Sigmoid colon (tissue), 7 donors: ENCODE measurements around the gene CD34. TPM values are rescaled to one million over a fixed set of nuclear protein-coding genes. Genes with fewer than 3 reads are reported as not detected.
A peak's percentile ranks its signal among the peaks of the same experiment; 100 is the strongest.
"Not testable (repeated sequence)": the region's sequence is repeated elsewhere in the genome, so short reads cannot be mapped to it uniquely, and the experiment has no call there.

Source experiments
- DNase-seq: peaks from one replicate; pipeline ENCODE4 v3.0.0-alpha.2; 2019
- H3K27ac ChIP-seq, 4 donors: fragments of 200-600 bp; sonication (generic); one replicate each; pipeline ENCODE4 v1.5.1; 2016 to 2019; ENCODE audit warnings: mild to moderate bottlenecking in 1 of 4
- H3K27me3 ChIP-seq, 3 donors: fragments of 200-600 bp; sonication (generic); one replicate each; pipeline ENCODE4 v1.5.1; 2019; ENCODE audit warnings: mild to moderate bottlenecking in 1 of 3
- H3K36me3 ChIP-seq, 4 donors: fragments of 200-600 bp; sonication (generic); one replicate each; pipeline ENCODE4 v1.5.1; 2016 to 2019
- H3K4me1 ChIP-seq, 4 donors: fragments of 200-600 bp; sonication (generic); one replicate each; pipeline ENCODE4 v1.5.1; 2017 to 2019
- H3K4me3 ChIP-seq, 4 donors: fragments of 200-600 bp; sonication (generic); one replicate each; pipeline ENCODE4 v1.5.1; 2017 to 2019; ENCODE audit warnings: mild to moderate bottlenecking in 2 of 4, moderate library complexity in 1 of 4
- H3K9me3 ChIP-seq, 4 donors: fragments of 200-600 bp in 3 of 4; sonication (generic) in 3 of 4; one replicate each; pipeline versions ENCODE4 v1.5.1 to v1.6.1; 2013 to 2019
- EP300 ChIP-seq, 4 donors: sonication (generic); formaldehyde crosslinking; IDR thresholded peaks; one replicate each; pipeline ENCODE4 v1.6.1; 2017; ENCODE audit warnings: antibody characterized with exemption in 4 of 4
- POLR2A ChIP-seq, 2 donors: fragments of 450-650 bp; IDR thresholded peaks; one replicate each; pipeline ENCODE4 v1.6.1; 2016; ENCODE audit warnings: antibody characterized with exemption in 2 of 2, mild to moderate bottlenecking in 2 of 2, moderate library complexity in 2 of 2
- POLR2AphosphoS5 ChIP-seq, 4 donors: sonication (generic); formaldehyde crosslinking; IDR thresholded peaks; one replicate each; pipeline ENCODE4 v1.6.1; 2017; ENCODE audit warnings: antibody characterized with exemption in 4 of 4
- WGBS, 2 donors: extraction: QIAGEN DNeasy Blood & Tissue Kit; methylation state at CpG; one replicate each; pipeline ENCODE4 v1.1.7; 2013; 5-methylcytosine and 5-hydroxymethylcytosine counted together
- intact Hi-C: fragments of 100-400 bp; cut with DNase I; formaldehyde crosslinking; loops from one replicate; pipeline ENCODE4 v1.15.1; 2023
- polyA plus RNA-seq, 3 donors: library from polyadenylated mRNA; stranded (reverse); fragments of 200-250 nt; gene quantifications; one replicate each; pipeline ENCODE4 v1.2.3, GENCODE V29; 2013
- total RNA-seq, 4 donors: library from RNA; depleted of rRNA; stranded (reverse); fragments of >200 nt; gene quantifications; one replicate each; pipeline ENCODE4 v1.1.0, GENCODE V29; 2016
- TF ChIP-seq, protein P1 (sequence below), 4 experiments: fragments of 450-650 bp in 3 of 4; fragments of 200-600 bp in 1 of 4; IDR thresholded peaks; one replicate each; pipeline ENCODE4 v1.5.1; 2016 to 2019; ENCODE audit warnings: antibody characterized with exemption in 4 of 4, mild to moderate bottlenecking in 3 of 4, moderate library complexity in 2 of 4
- donor health status: healthy with polysubstance abuse.
- donor health status: Bipolar disorder and iron deficiency.
- donor health status: healthy.

CD34 gene
- total and polyA plus RNA-seq, 7 donors: 1.8 to 58.7 (median 15.9) TPM

DNA sequence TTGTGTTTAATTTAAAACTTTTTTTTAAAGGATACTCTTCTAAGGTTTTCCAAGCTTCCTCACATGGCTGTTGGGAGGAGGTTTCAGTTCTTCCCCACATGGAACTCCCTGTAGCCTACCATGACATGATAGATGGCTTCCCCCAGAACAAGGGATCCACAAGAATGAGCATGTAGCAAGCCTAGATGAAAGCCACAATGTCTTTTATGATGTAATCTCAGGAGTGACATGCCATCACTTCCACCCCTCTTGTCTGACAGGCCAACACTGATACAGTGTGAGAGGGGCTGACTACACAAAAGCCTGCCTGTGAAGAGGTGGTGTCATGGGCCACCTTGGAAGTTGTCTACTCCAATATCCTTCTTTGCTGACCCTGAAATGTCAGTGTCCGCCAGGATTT lies 32.0 kb downstream of the CD34 start:
- TF ChIP-seq EP300 (IDR thresholded peaks at IDR 0.05) (no peak), POLR2AphosphoS5 (IDR thresholded peaks at IDR 0.05) (no peak), POLR2A (IDR thresholded peaks at IDR 0.05) (no peak)
- TF ChIP-seq, protein P1, sequence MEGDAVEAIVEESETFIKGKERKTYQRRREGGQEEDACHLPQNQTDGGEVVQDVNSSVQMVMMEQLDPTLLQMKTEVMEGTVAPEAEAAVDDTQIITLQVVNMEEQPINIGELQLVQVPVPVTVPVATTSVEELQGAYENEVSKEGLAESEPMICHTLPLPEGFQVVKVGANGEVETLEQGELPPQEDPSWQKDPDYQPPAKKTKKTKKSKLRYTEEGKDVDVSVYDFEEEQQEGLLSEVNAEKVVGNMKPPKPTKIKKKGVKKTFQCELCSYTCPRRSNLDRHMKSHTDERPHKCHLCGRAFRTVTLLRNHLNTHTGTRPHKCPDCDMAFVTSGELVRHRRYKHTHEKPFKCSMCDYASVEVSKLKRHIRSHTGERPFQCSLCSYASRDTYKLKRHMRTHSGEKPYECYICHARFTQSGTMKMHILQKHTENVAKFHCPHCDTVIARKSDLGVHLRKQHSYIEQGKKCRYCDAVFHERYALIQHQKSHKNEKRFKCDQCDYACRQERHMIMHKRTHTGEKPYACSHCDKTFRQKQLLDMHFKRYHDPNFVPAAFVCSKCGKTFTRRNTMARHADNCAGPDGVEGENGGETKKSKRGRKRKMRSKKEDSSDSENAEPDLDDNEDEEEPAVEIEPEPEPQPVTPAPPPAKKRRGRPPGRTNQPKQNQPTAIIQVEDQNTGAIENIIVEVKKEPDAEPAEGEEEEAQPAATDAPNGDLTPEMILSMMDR (IDR thresholded peaks at IDR 0.05): no peak
- intact Hi-C loops: no loop called here
- Histone ChIP-seq H3K27ac (no peak overlapping the region), H3K27me3 (no peaks in the 10 kb centered on the region), H3K9me3 (no peaks in the 10 kb centered on the region), H3K36me3 (no peaks in the 10 kb centered on the region), H3K4me1 (peaks cover 0 to 4% (median 2%) of the 10 kb centered on the region in 4 donors), H3K4me3 (no peak overlapping the region)
- WGBS, 2 donors: 94 to 98% methylated on average over 1 of the region's 1 CpG
- DNase-seq: no peak

DNA sequence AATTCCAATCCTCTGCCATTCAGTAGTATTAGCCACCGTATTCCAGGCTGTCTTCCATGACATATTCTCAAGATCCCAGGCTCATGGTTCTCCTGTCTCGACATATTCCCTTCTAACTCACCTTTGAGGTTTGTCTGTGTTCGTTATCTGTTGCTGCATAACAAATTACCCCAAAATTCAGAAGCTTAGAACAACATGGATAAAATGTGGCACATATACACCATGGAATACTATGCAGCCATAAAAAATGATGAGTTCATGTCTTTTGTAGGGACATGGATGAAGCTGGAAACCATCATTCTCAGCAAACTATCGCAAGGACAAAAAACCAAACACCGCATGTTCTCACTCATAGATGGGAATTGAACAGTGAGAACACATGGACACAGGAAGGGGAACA lies 33.0 kb downstream of the CD34 start:
- 89% methylated on average over 3 of the region's 5 CpGs for WGBS, 2 donors
- DNase-seq, H3K27me3 ChIP-seq, intact Hi-C loops, H3K36me3 ChIP-seq, H3K4me1 ChIP-seq, H3K27ac ChIP-seq, H3K4me3 ChIP-seq, H3K9me3 ChIP-seq: not testable (repeated sequence)

DNA sequence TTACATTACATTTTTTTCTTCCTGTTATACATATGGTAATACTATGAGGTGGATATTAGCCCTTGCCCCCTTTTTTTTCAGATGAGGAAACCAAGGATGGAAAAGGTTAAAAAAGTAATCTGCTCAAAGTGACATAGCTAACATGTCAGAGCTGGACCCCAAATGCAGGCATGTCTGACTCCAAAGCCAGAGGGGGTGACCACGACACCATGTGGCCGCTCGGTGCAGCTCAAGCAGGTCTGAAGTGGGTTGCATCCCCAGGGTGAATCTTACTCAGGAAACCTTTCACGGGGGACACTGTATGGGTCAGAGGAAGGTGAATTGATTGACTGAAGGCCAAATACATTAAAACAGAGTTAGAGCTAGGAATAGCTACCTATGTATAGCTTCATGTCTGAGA lies 34.8 kb downstream of the CD34 start:
- H3K27ac ChIP-seq: no peak overlapping the region
- H3K36me3 ChIP-seq: no peaks in the 10 kb centered on the region
- no peak for DNase-seq
- no peaks in the 10 kb centered on the region for H3K9me3 ChIP-seq
- peaks cover 0 to 6% (median 3%) of the 10 kb centered on the region in 4 donors for H3K4me1 ChIP-seq
- intact Hi-C loops: no loop called here
- TF ChIP-seq, protein P1 (IDR thresholded peaks at IDR 0.05): no peak
- TF ChIP-seq EP300 (IDR thresholded peaks at IDR 0.05) (no peak), POLR2AphosphoS5 (IDR thresholded peaks at IDR 0.05) (no peak), POLR2A (IDR thresholded peaks at IDR 0.05) (no peak)
- no peak overlapping the region for H3K4me3 ChIP-seq
- no peaks in the 10 kb centered on the region for H3K27me3 ChIP-seq
- 62 to 82% methylated on average over 4 of the region's 4 CpGs for WGBS, 2 donors

DNA sequence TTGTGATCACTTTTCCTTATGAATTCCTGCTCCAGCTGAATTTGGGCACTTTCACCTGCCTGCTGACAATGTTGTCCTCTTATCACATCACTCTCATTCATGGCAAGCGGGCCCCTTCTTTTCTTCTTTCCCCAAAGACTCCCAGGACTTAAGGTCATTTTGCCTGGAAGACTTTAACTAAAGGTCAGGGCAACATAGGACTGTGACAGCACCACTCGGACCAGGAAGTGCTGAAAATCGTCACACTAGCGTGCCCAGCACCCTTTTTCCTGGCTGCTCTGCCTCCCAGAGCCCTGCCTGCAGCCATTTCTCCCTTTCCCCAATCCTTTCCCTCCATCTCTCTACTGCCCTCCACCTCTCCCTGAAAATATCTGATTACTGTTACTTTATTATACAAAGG lies 35.4 kb downstream of the CD34 start:
- Histone ChIP-seq H3K27me3 (no peaks in the 10 kb centered on the region), H3K9me3 (no peaks in the 10 kb centered on the region), H3K4me3 (no peak overlapping the region), H3K27ac (no peak overlapping the region), H3K36me3 (no peaks in the 10 kb centered on the region), H3K4me1 (peaks cover 0 to 6% (median 3%) of the 10 kb centered on the region in 4 donors)
- no peak for TF ChIP-seq POLR2AphosphoS5 (IDR thresholded peaks at IDR 0.05)
- TF ChIP-seq, protein P1 (IDR thresholded peaks at IDR 0.05): no peak
- no peak for TF ChIP-seq EP300 (IDR thresholded peaks at IDR 0.05)
- TF ChIP-seq POLR2A (IDR thresholded peaks at IDR 0.05): no peak
- no peak for DNase-seq
- intact Hi-C loops: no loop called here
- 68 to 75% methylated on average over 4 of the region's 4 CpGs for WGBS, 2 donors

DNA sequence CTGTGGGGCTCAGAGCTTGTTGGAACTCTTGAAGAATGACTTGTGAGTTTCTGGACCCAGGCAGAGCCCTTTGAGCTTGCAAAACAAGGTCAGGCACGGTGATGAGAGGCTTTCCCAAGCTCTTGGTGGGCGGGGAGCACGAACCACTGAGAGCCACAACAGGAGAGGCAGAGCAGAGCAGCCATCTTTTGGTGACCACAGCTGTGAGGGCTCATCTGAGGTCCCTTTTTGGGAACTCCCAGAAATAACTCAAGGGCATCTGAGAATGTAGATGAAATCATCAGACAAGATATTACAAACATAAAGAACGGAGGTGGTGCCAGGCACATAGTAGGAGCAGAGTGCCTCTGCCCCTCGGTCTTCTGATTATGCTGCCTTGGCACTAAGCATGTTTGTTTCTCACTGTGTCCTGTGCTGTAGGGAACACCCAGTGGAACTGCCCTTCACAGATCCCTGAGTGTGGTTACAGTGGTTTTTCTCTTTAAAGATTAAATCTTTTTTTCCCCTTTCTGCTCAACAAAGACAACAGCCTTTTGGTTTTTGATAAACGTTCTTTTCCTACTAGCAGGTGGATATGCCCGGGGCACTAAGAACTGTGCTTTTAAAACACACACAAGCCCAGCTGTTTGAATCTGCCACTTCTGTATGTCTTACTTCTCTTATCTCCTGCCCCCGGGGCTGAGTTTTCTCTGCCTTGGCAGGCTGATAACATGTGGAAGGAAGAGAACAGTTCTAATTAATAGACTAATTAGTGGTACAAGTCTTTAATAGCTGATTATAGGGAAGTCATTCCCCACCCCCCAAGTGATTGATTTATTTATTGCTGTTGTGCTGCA lies 37.7 kb downstream of the CD34 start:
- no peak overlapping the region for H3K4me3 ChIP-seq
- peak overlapping the region in 1 of 4 donors; percentile 56 for H3K27ac ChIP-seq
- H3K9me3 ChIP-seq: no peaks in the 10 kb centered on the region
- H3K36me3 ChIP-seq: no peaks in the 10 kb centered on the region
- 39 to 59% methylated on average over 8 of the region's 8 CpGs for WGBS, 2 donors
- no peak for DNase-seq
- H3K4me1 ChIP-seq: peaks cover 0 to 15% (median 10%) of the 10 kb centered on the region in 4 donors
- intact Hi-C loops: no loop called here
- TF ChIP-seq EP300 (IDR thresholded peaks at IDR 0.05) (no peak), POLR2A (IDR thresholded peaks at IDR 0.05) (no peak), POLR2AphosphoS5 (IDR thresholded peaks at IDR 0.05) (no peak)
- TF ChIP-seq, protein P1 (IDR thresholded peaks at IDR 0.05): no peak
- no peaks in the 10 kb centered on the region for H3K27me3 ChIP-seq
